Motor neuron (in vitro differentiated cells): Measurements from ENCODE around the gene PKD2. TPM values are rescaled to one million over a fixed set of nuclear protein-coding genes. Genes with fewer than 3 reads are reported as not detected.
A peak's percentile ranks its signal among the peaks of the same experiment; 100 is the strongest.

Source experiments
- ATAC-seq, 8 experiments: fragments of 200-7000 bp; cut with Tn5 transposase; replicated peaks in 6 of 8; 2 replicates each; pipeline ENCODE4 v1.8.0; 2021; ENCODE audit warnings: mild to moderate bottlenecking in 8 of 8, moderate library complexity in 8 of 8
- H3K27ac ChIP-seq, 2 donors: fragments of 250-450 bp; sonication (Bioruptor Pico); 2 replicates each; pipeline ENCODE4 v1.9.0; 2021; ENCODE audit warnings: antibody characterized with exemption in 2 of 2, mild to moderate bottlenecking in 2 of 2, moderate library complexity in 1 of 2
- H3K4me1 ChIP-seq, 2 donors: fragments of 250-450 bp; sonication (Bioruptor Pico); replicated peaks in 1 of 2; 2 replicates each; pipeline ENCODE4 v1.6.1; 2021; ENCODE audit warnings: antibody characterized with exemption in 2 of 2, mild to moderate bottlenecking in 2 of 2, moderate library complexity in 1 of 2
- H3K4me3 ChIP-seq, 5 donors: fragments of 250-450 bp; sonication (Bioruptor Pico); 2 replicates each; pipeline ENCODE4 v1.9.0; 2021; ENCODE audit warnings: antibody characterized with exemption in 5 of 5, mild to moderate bottlenecking in 5 of 5, moderate library complexity in 4 of 5
- WGBS, 10 experiments: fragments of 450-650 bp; shearing (Covaris generic); methylation state at CpG; one replicate each; pipeline ENCODE4 v1.0.0; 2022; 5-methylcytosine and 5-hydroxymethylcytosine counted together
- in situ Hi-C, 9 experiments: fragments of 400-800 bp; cut with MboI; loops; one replicate each; pipeline ENCODE4 v1.15.0; 2021; ENCODE audit warnings: low sequenced_read_pairs in 9 of 9, low pct_unique_long_range_greater_than_20kb in 2 of 9; ENCODE audit not compliant: unreplicated experiment in 9 of 9
- total RNA-seq, 8 experiments: library from RNA; unstranded; fragments of 300-600 nt; gene quantifications; 2 replicates each; pipeline versions ENCODE4 v1.2.3 to v1.2.4, GENCODE V29; 2022

PKD2 gene
- total RNA-seq, 8 experiments from 2014 or later = 13.3 to 34.7 (median 16.3) TPM

DNA sequence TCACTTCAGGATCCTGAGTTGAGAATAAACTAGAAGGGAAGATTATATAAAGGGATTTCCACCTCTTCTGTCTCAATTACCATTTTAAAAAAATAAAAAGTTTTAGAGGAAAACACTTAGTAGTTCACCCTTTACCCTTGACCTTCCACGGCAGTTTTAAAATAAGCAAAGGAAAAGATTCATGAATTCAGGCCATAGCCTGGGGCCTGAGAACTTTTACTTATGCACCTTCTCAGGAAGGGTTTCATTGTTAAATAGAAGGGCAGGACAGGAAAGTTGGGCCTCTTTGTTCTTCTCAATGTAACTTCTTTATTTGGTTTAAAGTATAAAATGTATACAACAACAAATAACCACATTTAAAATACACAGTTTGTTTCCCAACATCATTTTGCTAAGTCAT is 54.9 kb downstream of the PKD2 start:
- Histone ChIP-seq H3K4me3 (no peak overlapping the region), H3K4me1 (no peaks in the 10 kb centered on the region), H3K27ac (no peak overlapping the region)
- no peak for ATAC-seq
- in situ Hi-C loops = no loop called here
- WGBS, 10 experiments = 20 to 78% (median 70%) methylated on average over 1 of the region's 1 CpG; no CpG with 5 or more reads in 3 of the 10 experiments

DNA sequence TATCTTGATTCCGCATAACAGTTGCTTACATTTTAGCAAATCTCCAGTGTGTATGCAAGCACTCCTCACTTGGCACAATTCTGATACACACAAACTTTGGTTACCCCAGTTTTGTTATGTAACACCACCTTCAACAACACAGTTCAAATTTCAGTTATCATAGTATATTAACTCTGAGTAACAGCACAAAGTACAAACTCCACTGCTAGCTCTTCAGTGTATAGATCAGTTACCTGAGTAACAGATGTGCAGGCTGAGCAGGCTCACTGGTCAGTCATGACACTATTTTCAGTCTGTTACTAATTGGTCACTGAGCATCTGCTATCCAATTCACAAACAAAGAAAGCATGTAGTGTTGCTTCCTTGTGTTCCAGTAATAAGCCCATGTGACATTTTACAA is 55.4 kb downstream of the PKD2 start:
- in situ Hi-C loops = no loop called here
- ATAC-seq = no peak
- Histone ChIP-seq H3K4me3 (no peak overlapping the region), H3K4me1 (no peaks in the 10 kb centered on the region), H3K27ac (no peak overlapping the region)
- WGBS, 10 experiments = 75 to 100% (median 100%) methylated on average over 1 of the region's 1 CpG; no CpG with 5 or more reads in 2 of the 10 experiments

DNA sequence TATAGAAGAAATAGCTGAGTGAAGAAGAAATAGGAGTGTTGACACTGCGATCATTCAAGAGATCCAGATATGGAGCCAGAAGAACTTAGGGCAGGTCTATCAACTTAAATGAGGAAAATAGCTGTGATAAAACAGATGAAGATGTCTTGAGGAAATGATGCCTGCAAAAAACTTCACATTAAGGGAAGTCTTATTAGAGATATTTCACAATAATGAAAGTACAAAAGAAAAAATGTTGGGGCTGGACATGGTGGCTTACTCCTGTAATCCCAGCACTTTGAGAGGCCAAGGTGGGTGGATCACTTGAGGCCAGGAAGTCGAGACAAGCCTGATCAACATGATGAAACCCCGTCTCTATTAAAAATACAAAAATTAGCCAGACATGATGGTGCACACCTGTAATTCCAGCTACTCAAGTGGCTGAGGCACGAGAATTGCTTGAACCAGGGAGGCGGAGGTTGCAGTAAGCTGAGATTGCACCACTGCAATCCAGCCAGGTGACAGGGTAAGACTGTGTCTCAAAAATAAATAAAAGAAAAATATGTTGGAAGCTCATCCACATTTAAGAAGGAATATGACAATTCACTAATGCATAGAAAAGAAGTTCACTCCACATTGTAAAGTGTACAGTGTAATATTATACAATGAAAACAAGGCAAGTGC is 56.3 kb downstream of the PKD2 start:
- no peak overlapping the region for H3K4me3 ChIP-seq
- ATAC-seq = no peak
- no peaks in the 10 kb centered on the region for H3K4me1 ChIP-seq
- WGBS, 10 experiments = 87 to 100% (median 98%) methylated on average over 1 to 5 of the region's 5 CpGs
- in situ Hi-C loops = no loop called here
- no peak overlapping the region for H3K27ac ChIP-seq

DNA sequence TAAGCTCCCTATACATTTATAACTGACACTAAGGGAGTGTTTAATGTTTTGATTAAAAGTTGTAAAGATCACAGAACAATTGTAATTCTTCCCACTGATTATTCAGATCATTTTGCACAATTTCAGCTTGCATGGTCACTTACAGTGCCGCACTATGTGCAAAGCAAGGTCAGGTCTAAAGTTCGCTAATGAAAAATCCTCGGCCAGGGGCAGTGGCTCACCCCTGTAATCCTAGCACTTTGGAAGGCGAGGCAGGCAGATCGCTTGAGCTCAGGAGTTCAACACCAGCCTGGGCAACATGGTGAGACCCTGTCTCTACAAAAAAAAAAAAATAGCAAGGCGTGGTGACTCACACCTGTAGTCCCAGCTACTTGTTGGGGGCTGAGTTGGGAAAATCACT is 57.0 kb downstream of the PKD2 start:
- ATAC-seq = no peak
- no peaks in the 10 kb centered on the region for H3K4me1 ChIP-seq
- WGBS, 10 experiments = 80 to 100% (median 94%) methylated on average over 1 to 6 of the region's 6 CpGs; no CpG with 5 or more reads in 2 of the 10 experiments
- in situ Hi-C loops = no loop called here
- no peak overlapping the region for H3K27ac ChIP-seq
- no peak overlapping the region for H3K4me3 ChIP-seq

DNA sequence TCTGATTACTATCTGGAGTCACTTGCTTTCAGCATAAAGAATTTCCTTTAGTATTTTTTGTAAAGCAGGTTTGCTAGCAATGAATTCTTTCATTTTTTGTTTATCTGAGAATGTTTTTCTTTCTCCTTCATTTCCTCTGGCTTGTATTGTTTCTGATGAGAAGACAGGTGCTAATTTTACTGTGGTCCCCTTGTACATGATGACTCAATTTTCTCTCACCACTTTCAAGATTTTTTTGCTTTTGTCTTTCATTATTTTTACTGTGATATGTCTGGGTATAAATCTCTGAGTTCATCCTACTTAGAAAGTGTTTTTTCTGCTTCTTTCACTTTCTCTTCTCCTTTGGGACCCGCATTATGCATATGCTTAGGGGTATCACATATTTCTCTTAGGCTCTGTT is 62.6 kb downstream of the PKD2 start:
- no peak for ATAC-seq
- WGBS, 10 experiments = 91 to 100% (median 100%) methylated on average over 1 of the region's 1 CpG; no CpG with 5 or more reads in 2 of the 10 experiments
- Histone ChIP-seq H3K27ac (no peak overlapping the region), H3K4me1 (no peaks in the 10 kb centered on the region), H3K4me3 (no peak overlapping the region)
- in situ Hi-C loops = no loop called here

DNA sequence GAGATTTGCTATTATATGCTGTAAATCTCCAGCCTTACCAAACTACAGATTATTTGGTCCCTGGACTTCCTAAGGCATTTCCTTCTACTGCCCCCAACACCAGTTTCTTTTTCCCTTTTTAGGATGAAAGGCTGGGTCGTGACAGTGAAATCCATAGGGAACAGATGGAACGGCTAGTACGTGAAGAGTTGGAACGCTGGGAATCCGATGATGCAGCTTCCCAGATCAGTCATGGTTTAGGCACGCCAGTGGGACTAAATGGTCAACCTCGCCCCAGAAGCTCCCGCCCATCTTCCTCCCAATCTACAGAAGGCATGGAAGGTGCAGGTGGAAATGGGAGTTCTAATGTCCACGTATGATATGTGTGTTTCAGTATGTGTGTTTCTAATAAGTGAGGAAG is 67.9 kb downstream of the PKD2 start:
- no peak for ATAC-seq
- H3K27ac ChIP-seq = no peak overlapping the region
- H3K4me1 ChIP-seq = peaks cover 0 to 3% of the 10 kb centered on the region in 2 donors
- WGBS, 10 experiments = 89 to 100% (median 97%) methylated on average over 2 to 9 of the region's 9 CpGs; no CpG with 5 or more reads in 3 of the 10 experiments
- in situ Hi-C loops = no loop called here
- H3K4me3 ChIP-seq = no peak overlapping the region

DNA sequence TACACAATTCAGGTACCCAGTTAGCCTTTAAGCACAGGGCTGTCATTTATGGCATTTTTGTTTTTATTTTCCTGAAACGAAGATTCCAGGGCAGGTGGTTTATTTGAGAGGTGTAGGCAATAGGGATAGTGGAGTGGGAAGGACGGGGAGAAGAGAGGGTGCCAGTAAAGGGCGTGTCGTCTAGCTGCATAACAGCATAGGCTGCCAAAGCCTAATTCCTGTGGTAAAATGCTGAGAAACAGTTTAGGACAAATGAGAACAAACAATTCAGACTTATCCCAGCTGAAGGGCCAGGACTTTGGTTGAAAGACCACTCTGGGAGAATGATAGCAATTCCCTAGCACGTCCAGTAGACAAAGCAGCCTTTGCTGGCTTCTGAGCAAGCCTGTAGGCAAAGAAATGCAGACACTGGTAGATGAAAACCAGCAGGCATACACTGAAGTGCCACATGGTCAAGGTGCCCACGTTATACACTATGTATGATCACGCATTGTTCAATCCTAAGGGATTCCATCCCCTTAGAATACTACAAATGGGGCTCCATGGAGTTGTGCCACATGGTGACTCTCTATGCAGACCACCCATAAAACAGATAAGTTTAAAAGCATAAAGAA is 70.6 kb downstream of the PKD2 start:
- peak in 3 of 8 experiments; percentile 7 to 95 (median 93) for ATAC-seq
- peaks cover 0 to 3% of the 10 kb centered on the region in 2 donors for H3K4me1 ChIP-seq
- H3K27ac ChIP-seq = no peak overlapping the region
- WGBS, 10 experiments = 31 to 94% (median 79%) methylated on average over 1 to 7 of the region's 7 CpGs; no CpG with 5 or more reads in 2 of the 10 experiments
- in situ Hi-C loops = no loop called here
- no peak overlapping the region for H3K4me3 ChIP-seq

DNA sequence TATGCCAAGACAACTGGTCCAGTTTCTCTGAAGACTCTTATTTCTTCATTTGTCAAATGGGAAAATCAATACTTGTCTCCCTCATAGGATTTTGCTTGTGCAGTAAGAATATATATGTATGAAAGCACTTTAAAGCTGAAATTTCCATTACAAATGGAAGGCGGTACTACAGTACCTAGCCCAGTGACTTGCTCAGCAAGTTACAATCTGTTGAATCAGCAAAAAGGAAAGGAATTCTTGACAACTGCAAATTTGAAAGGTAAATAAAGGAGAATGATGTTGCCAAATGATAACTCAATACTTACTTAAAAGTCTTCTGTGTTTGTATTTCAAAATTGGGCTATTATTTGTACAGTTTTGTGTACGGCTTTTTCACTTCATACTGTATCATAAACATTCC is 71.1 kb downstream of the PKD2 start:
- Histone ChIP-seq H3K27ac (no peak overlapping the region), H3K4me1 (peaks cover 0 to 3% of the 10 kb centered on the region in 2 donors), H3K4me3 (no peak overlapping the region)
- peak in 4 of 8 experiments; percentile 24 to 70 (median 38) for ATAC-seq
- 14 to 100% (median 90%) methylated on average over 1 to 2 of the region's 2 CpGs for WGBS, 10 experiments
- in situ Hi-C loops = no loop called here

DNA sequence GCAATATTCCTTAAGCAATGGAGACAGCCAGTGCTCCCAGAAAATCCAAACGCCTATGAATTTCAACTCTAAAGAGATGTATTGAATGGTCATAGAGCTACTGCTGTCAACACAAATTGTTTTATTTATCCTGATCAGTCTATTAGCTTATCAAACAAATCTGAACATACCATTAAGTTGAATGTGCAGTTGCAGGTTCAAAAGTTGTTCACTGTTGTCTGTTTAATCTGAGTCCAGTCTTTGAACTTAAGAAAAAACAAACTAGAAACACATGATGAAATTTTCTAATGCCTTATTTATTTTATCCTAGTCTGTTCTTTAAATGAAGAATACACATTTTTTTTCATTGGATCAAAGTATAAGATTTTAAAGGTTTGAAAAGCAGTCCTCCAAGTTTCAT is 73.2 kb downstream of the PKD2 start:
- in situ Hi-C loops = no loop called here
- Histone ChIP-seq H3K4me3 (no peak overlapping the region), H3K27ac (no peak overlapping the region), H3K4me1 (peaks cover 0 to 3% of the 10 kb centered on the region in 2 donors)
- 50 to 100% (median 95%) methylated on average over 1 of the region's 1 CpG; no CpG with 5 or more reads in 4 of the 10 experiments for WGBS, 10 experiments
- ATAC-seq = no peak

DNA sequence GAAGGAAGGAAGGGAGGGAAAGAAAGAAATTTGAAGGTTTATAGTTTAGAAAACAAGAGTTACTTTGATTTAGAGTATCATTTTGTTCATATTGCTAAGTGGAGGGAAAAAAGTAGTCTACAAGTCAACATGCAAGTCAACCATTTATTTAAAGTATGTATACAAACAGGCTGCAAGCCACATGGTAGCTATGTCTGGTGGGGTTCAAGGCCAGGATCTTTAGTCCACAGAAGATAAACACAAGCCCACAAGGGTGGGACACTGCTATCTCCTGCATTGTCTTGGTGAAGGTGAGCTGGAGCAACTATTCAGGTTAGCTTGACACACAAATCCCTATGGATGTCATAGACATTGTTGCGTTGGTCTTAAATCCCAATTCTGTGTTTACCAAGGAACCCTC is 79.6 kb downstream of the PKD2 start:
- ATAC-seq = no peak
- Histone ChIP-seq H3K27ac (no peak overlapping the region), H3K4me3 (no peak overlapping the region), H3K4me1 (no peaks in the 10 kb centered on the region)
- 100% methylated on average over 1 of the region's 1 CpG; no CpG with 5 or more reads in 6 of the 10 experiments for WGBS, 10 experiments
- in situ Hi-C loops = no loop called here

DNA sequence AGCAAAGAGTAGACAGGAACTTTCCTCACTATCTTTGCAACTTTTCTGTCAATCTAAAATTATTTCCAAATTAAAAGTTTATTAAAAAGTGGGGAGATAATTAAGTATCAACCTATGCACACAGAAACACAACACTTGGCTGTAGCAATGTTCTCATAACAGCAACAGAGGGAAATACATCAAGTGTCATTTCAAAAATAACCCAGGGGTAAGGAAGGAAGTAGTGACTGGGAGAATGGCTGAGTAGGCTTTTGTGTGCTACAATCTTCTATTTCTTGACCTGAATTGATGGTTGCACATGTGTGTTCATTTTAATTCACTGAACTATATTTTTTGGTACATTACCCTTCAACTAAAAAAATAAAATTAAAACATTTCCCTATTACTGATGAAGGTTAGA is 83.5 kb downstream of the PKD2 start:
- no peak overlapping the region for H3K27ac ChIP-seq
- H3K4me3 ChIP-seq = no peak overlapping the region
- ATAC-seq = no peak
- in situ Hi-C loops = no loop called here
- no peaks in the 10 kb centered on the region for H3K4me1 ChIP-seq

DNA sequence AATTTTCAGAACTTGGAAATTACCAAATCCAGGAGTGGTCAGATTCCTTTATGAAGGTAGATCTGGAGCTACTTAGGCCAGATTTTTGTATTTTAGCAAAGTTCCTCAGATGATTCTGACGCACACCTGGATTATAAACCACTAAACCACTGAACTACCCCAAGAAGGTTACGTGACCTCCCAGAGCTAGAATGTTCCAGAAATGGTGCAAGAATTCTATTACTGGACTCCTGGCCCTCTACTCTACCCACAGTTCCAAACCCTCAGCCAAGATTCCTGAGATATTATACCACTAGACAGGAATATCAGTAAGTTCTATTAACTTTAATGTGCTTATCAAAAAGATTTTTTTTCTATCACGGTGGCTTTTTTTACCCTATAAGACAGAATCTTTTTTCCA is 83.9 kb downstream of the PKD2 start:
- 84 to 100% (median 93%) methylated on average over 1 to 3 of the region's 3 CpGs; no CpG with 5 or more reads in 2 of the 10 experiments for WGBS, 10 experiments
- no peak for ATAC-seq

DNA sequence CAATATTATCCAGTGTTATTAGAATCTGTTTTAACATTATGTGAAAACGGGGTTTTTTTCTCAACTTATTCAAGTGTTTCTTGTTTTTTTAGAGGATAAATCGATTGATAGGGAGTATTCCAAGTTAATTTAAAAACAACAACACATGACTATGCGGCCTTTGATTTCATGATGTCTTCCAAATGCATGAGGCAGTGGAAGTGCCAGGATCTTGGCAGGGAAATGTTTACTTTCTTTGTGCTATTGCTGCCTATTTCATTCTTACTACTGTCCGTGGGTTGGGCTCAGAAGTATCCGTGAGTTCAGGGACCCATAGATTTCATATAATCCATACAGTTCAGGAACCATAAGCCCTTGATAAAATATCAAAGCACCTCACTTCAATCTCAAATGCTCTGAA is 86.4 kb downstream of the PKD2 start:
- ATAC-seq = no peak
- WGBS, 10 experiments = 7 to 88% (median 78%) methylated on average over 3 to 5 of the region's 5 CpGs
- Histone ChIP-seq H3K4me3 (no peak overlapping the region), H3K4me1 (no peaks in the 10 kb centered on the region), H3K27ac (no peak overlapping the region)
- in situ Hi-C loops = no loop called here

More for the DNA sequence above, 83.9 kb downstream of the PKD2 start:
- Histone ChIP-seq H3K4me3 (no peak overlapping the region), H3K27ac (no peak overlapping the region), H3K4me1 (no peaks in the 10 kb centered on the region)
- in situ Hi-C loops = no loop called here

DNA sequence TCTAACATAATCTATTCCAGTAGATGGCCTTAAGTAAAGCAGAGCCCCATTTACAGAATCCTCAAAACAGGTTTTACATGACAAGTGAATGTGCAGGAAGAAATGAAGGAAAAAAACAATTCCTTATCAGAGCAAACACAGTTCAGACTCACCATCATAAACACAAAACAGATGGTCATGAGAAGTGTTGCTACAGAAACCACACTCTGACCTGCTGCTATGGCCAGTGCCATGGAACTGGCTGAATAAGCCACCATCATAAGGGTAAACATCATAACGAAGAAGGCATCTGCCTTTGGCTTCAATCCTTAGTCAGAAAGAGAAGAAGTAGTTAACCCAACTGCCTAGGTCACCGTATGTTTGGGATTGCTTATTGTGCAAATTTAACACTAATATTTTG is 89.9 kb downstream of the PKD2 start:
- ATAC-seq = peak in 1 of 8 experiments; percentile 16
- in situ Hi-C loops = no loop called here

More for the DNA sequence above, 89.9 kb downstream of the PKD2 start:
- H3K27ac ChIP-seq = no peak overlapping the region
- H3K4me1 ChIP-seq = no peaks in the 10 kb centered on the region
- 60 to 100% (median 93%) methylated on average over 1 to 2 of the region's 2 CpGs; no CpG with 5 or more reads in 5 of the 10 experiments for WGBS, 10 experiments
- H3K4me3 ChIP-seq = no peak overlapping the region
